ENCODE results near the gene TPD52L2. TPM values are rescaled to one million over a fixed set of nuclear protein-coding genes. Genes with fewer than 3 reads are reported as not detected.

Gene TPD52L2
- total RNA-seq, 6 donors from 2014 or later = 64.2 to 103 (median 79.4) TPM

DNA sequence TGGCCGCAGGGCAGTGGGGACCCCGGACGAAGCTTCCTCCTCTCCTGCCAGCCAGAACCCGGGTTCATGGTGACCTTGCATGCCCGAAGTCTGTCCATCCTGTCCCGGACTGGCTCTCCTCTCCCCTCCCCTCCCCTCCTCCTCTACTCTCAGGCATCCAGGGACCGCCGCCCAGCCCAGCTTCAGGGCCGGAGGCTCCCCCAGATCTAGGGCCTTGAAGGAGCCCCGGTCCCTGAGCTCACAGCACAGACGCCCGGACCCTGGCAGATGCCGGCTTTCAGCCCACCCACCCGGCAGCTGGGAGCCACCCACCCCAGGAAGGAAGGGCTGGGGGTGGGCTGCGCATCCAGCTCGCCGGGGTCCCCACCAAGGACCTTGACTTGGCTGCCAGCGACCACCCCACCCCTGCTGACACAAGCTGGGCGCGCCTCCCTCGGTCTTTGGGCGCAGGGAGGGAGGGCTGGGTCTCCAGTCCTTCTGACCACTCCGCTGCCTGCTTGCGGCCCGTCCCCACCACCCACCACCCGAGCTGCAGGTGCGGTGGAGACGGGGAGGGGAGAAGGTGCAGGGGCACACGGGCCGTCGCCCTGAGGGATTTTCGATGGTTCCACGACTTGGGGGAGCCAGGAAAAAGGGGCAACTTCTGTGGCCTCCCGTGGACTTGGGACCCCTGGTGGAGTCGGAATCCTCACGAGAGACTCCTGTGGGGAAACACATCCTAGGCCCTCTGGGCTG, 9.5 kb upstream of the TPD52L2 start:
- ATAC-seq (ENCODE audit: low FRiP score in 2 of 2) (no peak), DNase-seq (peak in 1 of 2 donors; percentile 69)
- Histone ChIP-seq H3K27ac (peak overlapping the region; percentile 82 to 91 (median 87)), H3K4me3 (peak overlapping the region in 3 of 4 donors; percentile 2 to 32 (median 30)), H3K9me3 (no peaks in the 10 kb centered on the region), H3K27me3 (peaks cover 0 to 5% (median 0%) of the 10 kb centered on the region in 4 donors), H3K36me3 (no peaks in the 10 kb centered on the region), H3K4me1 (peaks cover 49 to 63% (median 56%) of the 10 kb centered on the region in 4 donors)
- WGBS, 2 donors = 3 to 65% methylated on average over 6 to 16 of the region's 36 CpGs
- TF ChIP-seq POLR2A (IDR thresholded peaks at IDR 0.05) (no peak), EP300 (IDR thresholded peaks at IDR 0.05) (no peak), CTCF (IDR thresholded peaks at IDR 0.05) (no peak), POLR2AphosphoS5 (IDR thresholded peaks at IDR 0.05) (no peak)

GRCh38 chr20:63856098-63856511, 9.0 kb upstream of the TPD52L2 start:
- DNase-seq = peak in 1 of 2 donors; percentile 76

GRCh38 chr20:63857764-63858392, 7.2 kb upstream of the TPD52L2 start:
- Histone ChIP-seq H3K9me3 (no peaks in the 10 kb centered on the region), H3K27me3 (peaks cover 0 to 5% (median 0%) of the 10 kb centered on the region in 4 donors), H3K27ac (peak overlapping the region; percentile 42 to 80 (median 66)), H3K4me3 (no peak overlapping the region), H3K36me3 (peaks cover 0 to 19% (median 13%) of the 10 kb centered on the region in 4 donors), H3K4me1 (peaks cover 50 to 77% (median 58%) of the 10 kb centered on the region in 4 donors)
- WGBS, 2 donors = 30 to 34% methylated on average over 10 to 12 of the region's 14 CpGs
- ATAC-seq (ENCODE audit: low FRiP score in 2 of 2) = peak in 1 of 2 donors; percentile 7
- peak in 1 of 2 donors; percentile 61 for DNase-seq
- no peak for TF ChIP-seq POLR2A (IDR thresholded peaks at IDR 0.05)
- TF ChIP-seq EP300 (IDR thresholded peaks at IDR 0.05) = no peak
- no peak for TF ChIP-seq CTCF (IDR thresholded peaks at IDR 0.05)
- TF ChIP-seq POLR2AphosphoS5 (IDR thresholded peaks at IDR 0.05) = no peak

More at GRCh38 chr20:63856098-63856511, 9.0 kb upstream of the TPD52L2 start:
- TF ChIP-seq CTCF (IDR thresholded peaks at IDR 0.05) (no peak), EP300 (IDR thresholded peaks at IDR 0.05) (no peak), POLR2AphosphoS5 (IDR thresholded peaks at IDR 0.05) (no peak), POLR2A (IDR thresholded peaks at IDR 0.05) (no peak)
- H3K27ac ChIP-seq = peak overlapping the region in 2 of 4 donors; percentile 88 to 91
- H3K9me3 ChIP-seq = no peaks in the 10 kb centered on the region
- WGBS, 2 donors = 76% methylated on average over 16 to 22 of the region's 22 CpGs
- peaks cover 0 to 5% (median 0%) of the 10 kb centered on the region in 4 donors for H3K27me3 ChIP-seq
- no peak for ATAC-seq (ENCODE audit: low FRiP score in 2 of 2)
- H3K4me1 ChIP-seq = peaks cover 49 to 69% (median 58%) of the 10 kb centered on the region in 4 donors
- H3K36me3 ChIP-seq = peaks cover 0 to 3% (median 1%) of the 10 kb centered on the region in 4 donors
- no peak overlapping the region for H3K4me3 ChIP-seq

DNA sequence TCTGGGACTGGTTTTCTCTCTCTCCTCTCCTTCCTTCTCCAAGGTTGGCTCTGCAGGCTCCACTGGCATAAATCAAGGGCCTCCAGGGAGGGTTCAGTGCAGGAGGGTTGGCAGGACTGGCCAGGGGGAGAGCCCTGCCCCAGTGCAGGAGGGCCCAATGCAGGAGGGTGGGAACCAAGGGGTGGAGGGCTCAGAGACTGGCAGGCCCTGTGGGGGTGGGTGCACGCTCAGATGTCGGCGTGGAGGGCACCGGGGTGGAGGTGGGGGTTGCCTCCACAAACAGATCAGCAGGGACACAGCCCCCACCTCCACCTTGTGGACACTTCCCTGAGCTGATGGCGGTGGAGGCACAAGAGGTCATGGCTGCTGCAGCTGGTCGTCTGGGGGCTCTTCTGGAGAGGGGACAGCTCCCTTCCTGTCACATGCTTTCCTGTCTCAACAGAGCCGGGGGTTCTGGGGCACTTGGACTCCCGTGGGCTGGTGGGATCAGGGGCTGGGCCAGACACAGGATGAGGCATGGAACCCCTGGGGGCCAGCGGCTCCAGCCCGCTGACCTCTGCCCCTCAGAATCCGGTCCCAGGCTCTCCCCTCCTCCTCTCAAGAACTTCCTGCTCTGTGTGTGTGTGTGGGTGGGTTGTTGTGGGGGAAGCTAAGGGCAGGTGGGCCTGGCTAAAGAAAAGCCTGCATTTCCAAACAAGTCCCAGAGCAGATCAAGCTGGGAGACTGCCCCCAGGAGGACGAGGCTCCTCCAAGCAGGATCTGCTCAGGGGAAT, 6.5 kb upstream of the TPD52L2 start:
- no peaks in the 10 kb centered on the region for H3K9me3 ChIP-seq
- TF ChIP-seq POLR2A (IDR thresholded peaks at IDR 0.05) (peak in 1 of 4 donors; percentile 3), CTCF (IDR thresholded peaks at IDR 0.05) (peak in 2 of 6 experiments; percentile 19 to 28), POLR2AphosphoS5 (IDR thresholded peaks at IDR 0.05) (peak; percentile 10 to 19), EP300 (IDR thresholded peaks at IDR 0.05) (no peak)
- H3K4me1 ChIP-seq = peaks cover 55 to 83% (median 62%) of the 10 kb centered on the region in 4 donors
- peaks cover 0 to 19% (median 13%) of the 10 kb centered on the region in 4 donors for H3K36me3 ChIP-seq
- ATAC-seq (ENCODE audit: low FRiP score in 2 of 2) (peak; percentile 1 to 24), DNase-seq (peak in 1 of 2 donors; percentile 72)
- H3K27ac ChIP-seq = peak overlapping the region; percentile 42 to 80 (median 66)
- H3K4me3 ChIP-seq = no peak overlapping the region
- WGBS, 2 donors = 0 to 8% methylated on average over 5 to 11 of the region's 12 CpGs
- H3K27me3 ChIP-seq = peaks cover 0 to 5% (median 0%) of the 10 kb centered on the region in 4 donors
